Ectodermal cell (in vitro differentiated cells): ENCODE measurements around the gene ROR1.

Experiments
- H3K27ac ChIP-seq: 2 replicates; pipeline ENCODE4 v1.7.0; 2013; ENCODE audit warnings: mild to moderate bottlenecking, low read depth, low read length; ENCODE audit not compliant: insufficient read depth, poor library complexity, severe bottlenecking
- H3K27me3 ChIP-seq: 2 replicates; pipeline ENCODE4 v1.7.0; 2013; ENCODE audit warnings: mild to moderate bottlenecking, low read length; ENCODE audit not compliant: insufficient read depth, control insufficient read depth, poor library complexity, severe bottlenecking
- H3K36me3 ChIP-seq: one replicate; pipeline ENCODE4 v1.7.0; 2013; ENCODE audit warnings: low read length; ENCODE audit not compliant: control insufficient read depth, insufficient read depth
- H3K4me1 ChIP-seq: one replicate; pipeline ENCODE4 v1.7.0; 2013; ENCODE audit warnings: low read length; ENCODE audit not compliant: control insufficient read depth, insufficient read depth
- H3K4me3 ChIP-seq: 2 replicates; pipeline ENCODE4 v1.7.0; 2013; ENCODE audit warnings: low read depth, low read length, control low read depth; ENCODE audit not compliant: insufficient read depth
- H3K9me3 ChIP-seq: 2 replicates; pipeline ENCODE4 v1.7.0; 2013; ENCODE audit warnings: mild to moderate bottlenecking, low read length, moderate library complexity; ENCODE audit not compliant: control insufficient read depth
- WGBS, 2 experiments: methylation state at CpG; one replicate each; pipeline ENCODE4 v1.1.7; 2013; ENCODE audit warnings: missing lambda C conversion rate in 2 of 2; 5-methylcytosine and 5-hydroxymethylcytosine counted together

The ROR1 gene

GRCh38 chr1:64114012-64114525 is 340.3 kb downstream of the ROR1 start:
- WGBS, 2 experiments, result 92 to 95% methylated on average over 5 of the region's 5 CpGs
- H3K4me1 ChIP-seq, result peaks cover 11% of the 10 kb centered on the region
- no peaks in the 10 kb centered on the region for H3K9me3 ChIP-seq
- H3K27ac ChIP-seq, result no peak overlapping the region
- no peaks in the 10 kb centered on the region for H3K27me3 ChIP-seq
- no peaks in the 10 kb centered on the region for H3K36me3 ChIP-seq
- no peak overlapping the region for H3K4me3 ChIP-seq

GRCh38 chr1:64116537-64116936 is 342.7 kb downstream of the ROR1 start:
- Histone ChIP-seq H3K36me3 (no peaks in the 10 kb centered on the region), H3K27ac (no peak overlapping the region), H3K9me3 (no peaks in the 10 kb centered on the region), H3K27me3 (no peaks in the 10 kb centered on the region), H3K4me1 (no peaks in the 10 kb centered on the region), H3K4me3 (no peak overlapping the region)
- WGBS, 2 experiments, result 86 to 89% methylated on average over 5 of the region's 5 CpGs

DNA sequence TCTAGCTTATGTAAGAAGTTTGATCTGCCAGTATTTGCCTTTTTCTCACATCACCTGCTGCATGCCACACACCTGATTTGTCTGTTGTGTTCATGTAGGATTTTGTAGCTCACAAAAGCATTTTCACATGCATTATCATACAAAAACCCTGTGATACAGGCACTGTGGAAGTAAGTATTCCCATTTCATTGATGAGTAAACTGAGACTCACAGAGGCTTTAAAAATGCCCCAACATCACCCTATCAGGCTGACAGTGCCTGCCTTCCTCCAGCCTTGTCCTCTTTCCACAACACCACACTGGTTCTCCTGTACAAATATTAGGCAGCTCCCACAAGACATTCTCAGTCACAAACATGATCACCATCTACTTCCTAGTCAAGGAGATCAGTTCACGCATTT is 343.7 kb downstream of the ROR1 start:
- no peaks in the 10 kb centered on the region for H3K9me3 ChIP-seq
- 36 to 46% methylated on average over 1 of the region's 1 CpG for WGBS, 2 experiments
- no peaks in the 10 kb centered on the region for H3K36me3 ChIP-seq
- no peak overlapping the region for H3K27ac ChIP-seq
- no peak overlapping the region for H3K4me3 ChIP-seq
- no peaks in the 10 kb centered on the region for H3K4me1 ChIP-seq
- H3K27me3 ChIP-seq, result no peaks in the 10 kb centered on the region

- 94 to 97% methylated on average over 1 of the region's 1 CpG for WGBS, 2 experiments
Observed at GRCh38 chr1:64121766-64122385, 348.1 kb downstream of the ROR1 start.

DNA sequence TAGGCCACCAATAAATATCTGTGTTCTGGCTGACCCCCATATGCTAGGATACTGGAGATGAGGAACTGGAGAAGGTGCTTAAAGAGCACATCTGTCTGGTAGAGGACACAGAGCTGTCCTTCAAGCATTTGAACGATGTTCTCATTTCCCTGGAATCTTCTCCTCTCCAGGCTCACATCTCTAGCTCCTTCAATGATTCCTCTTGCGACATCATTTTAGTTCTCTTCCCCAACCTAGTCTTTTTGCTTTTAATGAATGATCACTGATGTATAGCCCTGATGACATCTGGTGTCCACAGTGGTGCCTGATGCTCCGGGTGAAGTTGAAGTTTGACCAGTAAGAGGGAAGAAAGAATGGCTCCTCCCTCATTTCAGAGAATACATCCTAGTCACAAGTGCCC is 348.8 kb downstream of the ROR1 start:
- H3K27ac ChIP-seq, result no peak overlapping the region
- H3K9me3 ChIP-seq, result no peaks in the 10 kb centered on the region
- no peaks in the 10 kb centered on the region for H3K4me1 ChIP-seq
- H3K4me3 ChIP-seq, result no peak overlapping the region
- H3K36me3 ChIP-seq, result no peaks in the 10 kb centered on the region
- no peaks in the 10 kb centered on the region for H3K27me3 ChIP-seq
- WGBS, 2 experiments, result 90 to 92% methylated on average over 3 of the region's 3 CpGs

More at GRCh38 chr1:64121766-64122385, 348.1 kb downstream of the ROR1 start:
- Histone ChIP-seq H3K9me3 (no peaks in the 10 kb centered on the region), H3K36me3 (no peaks in the 10 kb centered on the region), H3K4me1 (no peaks in the 10 kb centered on the region), H3K27me3 (no peaks in the 10 kb centered on the region), H3K27ac (no peak overlapping the region), H3K4me3 (no peak overlapping the region)

DNA sequence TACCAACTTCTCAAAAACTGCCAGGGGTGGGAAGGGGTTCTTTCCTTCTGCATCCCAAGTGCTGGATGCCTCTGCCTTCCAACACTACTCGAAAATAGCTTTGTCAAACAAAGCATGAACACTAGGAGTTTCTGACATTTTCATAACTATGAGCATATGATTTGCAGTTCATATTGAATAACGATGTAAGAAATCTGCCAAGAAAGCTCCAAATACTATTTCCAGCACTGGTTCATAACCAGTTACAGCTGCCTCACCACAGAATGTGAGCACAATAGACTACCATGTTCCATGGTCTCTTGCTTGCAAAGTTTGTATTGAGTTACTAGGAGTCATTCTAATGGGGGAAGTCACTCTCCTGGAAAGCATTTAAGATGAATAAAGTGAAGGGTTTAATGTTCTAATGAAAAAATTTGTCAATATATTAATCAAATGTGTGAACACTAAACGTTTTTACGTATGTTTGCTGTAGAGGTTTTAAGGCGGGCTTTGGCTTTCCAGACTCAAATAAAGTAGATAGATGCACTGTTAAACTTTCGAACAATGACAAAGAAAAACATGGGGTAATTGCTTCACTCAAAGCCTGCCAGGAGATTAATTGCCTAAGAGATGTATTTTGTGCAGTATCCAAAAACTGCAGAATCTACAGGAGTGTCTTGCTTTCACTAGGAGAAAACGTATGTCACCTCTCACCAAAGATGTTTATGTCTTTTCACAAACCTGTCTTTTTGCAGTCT is 351.1 kb downstream of the ROR1 start:
- H3K27me3 ChIP-seq, result no peaks in the 10 kb centered on the region
- peaks cover 9% of the 10 kb centered on the region for H3K4me1 ChIP-seq
- no peaks in the 10 kb centered on the region for H3K36me3 ChIP-seq
- H3K27ac ChIP-seq, result no peak overlapping the region
- no peaks in the 10 kb centered on the region for H3K9me3 ChIP-seq
- WGBS, 2 experiments, result 95 to 97% methylated on average over 7 of the region's 7 CpGs
- no peak overlapping the region for H3K4me3 ChIP-seq

GRCh38 chr1:64126581-64126980 is 352.8 kb downstream of the ROR1 start:
- peaks cover 21% of the 10 kb centered on the region for H3K4me1 ChIP-seq
- no peaks in the 10 kb centered on the region for H3K36me3 ChIP-seq
- no peak overlapping the region for H3K4me3 ChIP-seq
- H3K9me3 ChIP-seq, result no peaks in the 10 kb centered on the region
- no peak overlapping the region for H3K27ac ChIP-seq
- 98 to 100% methylated on average over 1 of the region's 1 CpG for WGBS, 2 experiments
- no peaks in the 10 kb centered on the region for H3K27me3 ChIP-seq

DNA sequence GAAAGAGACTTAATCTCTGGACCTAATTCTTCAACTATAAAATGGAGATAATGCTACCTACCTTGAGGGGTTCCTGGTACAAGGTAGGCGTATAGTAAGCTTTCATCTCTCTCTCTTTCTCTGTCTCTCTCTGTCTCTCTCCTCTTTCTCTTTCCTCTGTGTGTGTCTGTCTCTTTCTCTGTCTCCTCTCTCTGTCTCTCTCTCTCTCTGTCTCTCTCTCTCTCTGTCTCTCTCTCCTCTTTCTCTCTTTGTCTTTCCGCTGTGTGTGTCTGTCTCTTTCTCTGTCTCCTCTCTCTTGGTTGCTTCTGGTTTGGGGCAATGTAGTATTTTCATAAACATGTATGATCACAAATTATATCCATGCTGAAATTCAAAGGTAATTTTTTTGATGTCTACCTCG is 353.5 kb downstream of the ROR1 start:
- Histone ChIP-seq H3K9me3 (no peaks in the 10 kb centered on the region), H3K36me3 (no peaks in the 10 kb centered on the region), H3K27me3 (no peaks in the 10 kb centered on the region), H3K4me3 (no peak overlapping the region), H3K27ac (no peak overlapping the region), H3K4me1 (peaks cover 21% of the 10 kb centered on the region)
- 79 to 82% methylated on average over 3 of the region's 3 CpGs for WGBS, 2 experiments

DNA sequence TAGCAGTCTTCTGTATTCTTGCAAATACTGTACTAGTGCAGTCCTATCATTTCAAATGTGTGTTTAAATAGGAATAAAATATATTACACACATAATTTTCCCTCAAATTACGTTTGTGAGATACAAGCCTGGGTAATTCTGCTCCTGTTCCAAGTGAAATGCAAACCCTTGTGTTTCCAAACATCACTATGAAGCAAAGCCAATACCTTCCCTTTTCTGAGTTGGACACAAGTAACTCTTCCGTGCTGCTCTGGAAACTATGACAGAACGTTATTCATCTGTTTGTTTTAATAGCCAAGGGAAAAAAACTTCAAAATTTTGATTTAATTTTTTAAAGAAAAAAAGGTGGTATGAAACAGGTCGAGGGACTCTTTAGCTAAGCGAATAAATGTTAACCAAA is 355.9 kb downstream of the ROR1 start:
- H3K27me3 ChIP-seq, result no peaks in the 10 kb centered on the region
- H3K9me3 ChIP-seq, result no peaks in the 10 kb centered on the region
- H3K4me3 ChIP-seq, result no peak overlapping the region
- WGBS, 2 experiments, result 96 to 97% methylated on average over 5 of the region's 5 CpGs
- H3K27ac ChIP-seq, result no peak overlapping the region
- H3K36me3 ChIP-seq, result no peaks in the 10 kb centered on the region
- H3K4me1 ChIP-seq, result peaks cover 21% of the 10 kb centered on the region

- 31 to 47% methylated on average over 2 of the region's 2 CpGs for WGBS, 2 experiments
- Histone ChIP-seq H3K36me3 (no peaks in the 10 kb centered on the region), H3K27me3 (no peaks in the 10 kb centered on the region)
Observed at GRCh38 chr1:64131155-64131554, 357.3 kb downstream of the ROR1 start.

More at GRCh38 chr1:64131155-64131554, 357.3 kb downstream of the ROR1 start:
- H3K27ac ChIP-seq, result no peak overlapping the region
- H3K4me1 ChIP-seq, result peaks cover 21% of the 10 kb centered on the region
- no peaks in the 10 kb centered on the region for H3K9me3 ChIP-seq
- no peak overlapping the region for H3K4me3 ChIP-seq
